Measurements from ENCODE around the gene TCF7L1. TPM values are rescaled to one million over a fixed set of nuclear protein-coding genes. Genes with fewer than 3 reads are reported as not detected.

TCF7L1 gene
- total RNA-seq, 1 experiment from 2014 or later: 30.4 TPM

GRCh38 chr2:85116207-85116606 is 17.0 kb upstream of the TCF7L1 start:
- POLR2A ChIA-PET: no interaction called here
- Histone ChIP-seq H3K36me3 (ENCODE audit: control insufficient read depth, insufficient read depth, low read length) (no peaks in the 10 kb centered on the region), H3K4me1 (ENCODE audit: control insufficient read depth, insufficient read depth, low read length) (no peaks in the 10 kb centered on the region), H3K4me3 (ENCODE audit: low read depth in 2 of 2, low read length in 2 of 2) (no peak overlapping the region), H3K27me3 (ENCODE audit: control insufficient read depth, insufficient read depth, low read length) (no peaks in the 10 kb centered on the region), H3K27ac (ENCODE audit: low read length) (no peak overlapping the region), H3K9me3 (ENCODE audit: control insufficient read depth, insufficient read depth, low read depth, low read length) (no peaks in the 10 kb centered on the region)
- TF ChIP-seq POLR2AphosphoS5 (IDR thresholded peaks at IDR 0.05; ENCODE audit: low read depth, low read length) (no peak), SIN3A (IDR thresholded peaks at IDR 0.05; ENCODE audit: borderline replicate concordance, insufficient read depth, low read depth, low read length) (no peak), REST (IDR thresholded peaks at IDR 0.05; ENCODE audit: insufficient read depth in 1 of 2, low read depth in 2 of 2, low read length in 1 of 2) (no peak), TCF7L2 (IDR thresholded peaks at IDR 0.05; ENCODE audit: low read depth, low read length) (no peak), CTCF (IDR thresholded peaks at IDR 0.05) (no peak)
- DNase-seq (ENCODE audit: low read depth, low spot score): no peak
- intact Hi-C loops (cut with micrococcal nuclease; ENCODE audit: unreplicated experiment): no loop called here
- CTCF ChIA-PET: no interaction called here
- in situ Hi-C loops (cut with HindIII; ENCODE audit: low pct_unique_long_range_greater_than_20kb, low sequenced_read_pairs): no loop called here
- no TSS peak for BruUV-seq (replicated peaks)
- ATAC-seq: no peak

- ATAC-seq (0 out of 2 replicates have a peak, but pooled peaks have one; percentile 48), DNase-seq (ENCODE audit: low read depth, low spot score) (no peak)
- Histone ChIP-seq H3K36me3 (ENCODE audit: control insufficient read depth, insufficient read depth, low read length) (no peaks in the 10 kb centered on the region), H3K4me3 (ENCODE audit: low read depth in 2 of 2, low read length in 2 of 2) (no peak overlapping the region), H3K4me1 (ENCODE audit: control insufficient read depth, insufficient read depth, low read length) (no peaks in the 10 kb centered on the region), H3K27ac (ENCODE audit: low read length) (no peak overlapping the region), H3K27me3 (ENCODE audit: control insufficient read depth, insufficient read depth, low read length) (no peaks in the 10 kb centered on the region), H3K9me3 (ENCODE audit: control insufficient read depth, insufficient read depth, low read depth, low read length) (no peaks in the 10 kb centered on the region)
- in situ Hi-C loops (cut with HindIII; ENCODE audit: low pct_unique_long_range_greater_than_20kb, low sequenced_read_pairs) (no loop called here), intact Hi-C loops (cut with micrococcal nuclease; ENCODE audit: unreplicated experiment) (no loop called here)
- CTCF ChIA-PET: no interaction called here
- POLR2A ChIA-PET: no interaction called here
- BruUV-seq (replicated peaks): no TSS peak
- no peak for TF ChIP-seq POLR2AphosphoS5 (IDR thresholded peaks at IDR 0.05; ENCODE audit: low read depth, low read length)
- no peak for TF ChIP-seq TCF7L2 (IDR thresholded peaks at IDR 0.05; ENCODE audit: low read depth, low read length)
- no peak for TF ChIP-seq SIN3A (IDR thresholded peaks at IDR 0.05; ENCODE audit: borderline replicate concordance, insufficient read depth, low read depth, low read length)
- TF ChIP-seq CTCF (IDR thresholded peaks at IDR 0.05): no peak
- no peak for TF ChIP-seq REST (IDR thresholded peaks at IDR 0.05; ENCODE audit: insufficient read depth in 1 of 2, low read depth in 2 of 2, low read length in 1 of 2)
Observed at GRCh38 chr2:85119900-85120299, 13.3 kb upstream of the TCF7L1 start.

Data from Panc1 (cell line).